Calu3 (cell line): Measurements from ENCODE around the gene OOSP4B. TPM values are rescaled to one million over a fixed set of nuclear protein-coding genes. Genes with fewer than 3 reads are reported as not detected.

Experiments
- BruUV-seq: library from RNA; stranded (reverse); fragments of 400-500 nt; replicated peaks from 2 replicates; lab custom pipeline; 2021; lab: Mats Ljungman, UMichigan
- CTCF ChIA-PET: fragments of 300-600 bp; sonication (Branson Sonifier 250); formaldehyde crosslinking; loops from one replicate; lab custom pipeline; 2022; ENCODE audit warnings: antibody characterized with exemption; lab: Charles Lee
- DNase-seq: peaks from one replicate; pipeline ENCODE4 v3.0.0; 2022
- H3K27ac Mint-ChIP-seq: one replicate; pipeline ENCODE4 v1.8.0; 2022; ENCODE audit warnings: mixed read lengths; ENCODE audit not compliant: unreplicated experiment
- H3K27me3 Mint-ChIP-seq: one replicate; pipeline ENCODE4 v1.8.0; 2022; ENCODE audit warnings: mixed read lengths; ENCODE audit not compliant: unreplicated experiment
- H3K36me3 Mint-ChIP-seq: one replicate; pipeline ENCODE4 v1.8.0; 2022; ENCODE audit warnings: mild to moderate bottlenecking, moderate library complexity, mixed read lengths; ENCODE audit not compliant: insufficient read depth, unreplicated experiment
- H3K4me1 Mint-ChIP-seq: one replicate; pipeline ENCODE4 v1.8.0; 2022; ENCODE audit warnings: mild to moderate bottlenecking, low read depth, mixed read lengths; ENCODE audit not compliant: unreplicated experiment
- H3K4me3 Mint-ChIP-seq: one replicate; pipeline ENCODE4 v1.8.0; 2022; ENCODE audit warnings: mild to moderate bottlenecking, low read depth, moderate library complexity, mixed read lengths; ENCODE audit not compliant: unreplicated experiment
- H3K9me3 Mint-ChIP-seq: one replicate; pipeline ENCODE4 v1.8.0; 2022; ENCODE audit warnings: low read depth, mixed read lengths; ENCODE audit not compliant: unreplicated experiment
- CTCF ChIP-seq: fragments of 200-600 bp; IDR thresholded peaks from one replicate; pipeline ENCODE4 v1.8.0; 2022; ENCODE audit warnings: antibody characterized with exemption; ENCODE audit not compliant: unreplicated experiment
- intact Hi-C: fragments of 100-400 bp; cut with micrococcal nuclease; formaldehyde crosslinking; loops from one replicate; pipeline ENCODE4 v1.10.0; 2022; ENCODE audit not compliant: unreplicated experiment
- total RNA-seq: library from RNA; stranded (reverse); gene quantifications from 2 replicates; pipeline ENCODE4 v1.2.3, GENCODE V29; 2022

The OOSP4B gene
- total RNA-seq, 1 experiment from 2014 or later = not detected

- no peak overlapping the region for H3K4me3 Mint-ChIP-seq
- no peaks in the 10 kb centered on the region for H3K27me3 Mint-ChIP-seq
- H3K36me3 Mint-ChIP-seq = no peaks in the 10 kb centered on the region
- BruUV-seq = no TSS peak
- no peak overlapping the region for H3K27ac Mint-ChIP-seq
- CTCF ChIA-PET = interaction anchor here (0.7 kb wide), 1 partner anchor 11 kb away, joined by 3 read pairs; no protein-coding TSS in a partner anchor
- no peak for TF ChIP-seq CTCF
- DNase-seq = no peak
- intact Hi-C loops = no loop called here
- no peaks in the 10 kb centered on the region for H3K4me1 Mint-ChIP-seq
- H3K9me3 Mint-ChIP-seq = no peaks in the 10 kb centered on the region
Measured at GRCh38 chr11:60078745-60079144, 61.8 kb downstream of the OOSP4B start.

- no peak for DNase-seq
- Mint-ChIP-seq H3K4me1 (no peaks in the 10 kb centered on the region), H3K4me3 (no peak overlapping the region), H3K9me3 (no peaks in the 10 kb centered on the region), H3K27ac (no peak overlapping the region), H3K36me3 (no peaks in the 10 kb centered on the region), H3K27me3 (no peaks in the 10 kb centered on the region)
- TF ChIP-seq CTCF = no peak
- CTCF ChIA-PET = no interaction called here
- no TSS peak for BruUV-seq
- intact Hi-C loops = no loop called here
Measured at GRCh38 chr11:60080535-60080934, 63.6 kb downstream of the OOSP4B start.

Other genes with a start within 250 kb of the OOSP4B start
- gene MRPL16, start 206.4 kb upstream of the OOSP4B start, total RNA-seq = 49.8 and 51.2 TPM in 2 replicates
- not detected in 2 replicates for gene CBLIF, start 171.7 kb upstream of the OOSP4B start, total RNA-seq
- gene TCN1, start 150.7 kb upstream of the OOSP4B start, total RNA-seq = 335 and 428 TPM in 2 replicates
- not detected in 2 replicates for gene OOSP3, start 138.4 kb upstream of the OOSP4B start, total RNA-seq
- gene OOSP1, start 78.7 kb upstream of the OOSP4B start, total RNA-seq = not detected in 2 replicates
- not detected in 2 replicates for gene OOSP4A, start 53.1 kb upstream of the OOSP4B start, total RNA-seq
- gene OOSP2, start 23.2 kb downstream of the OOSP4B start, total RNA-seq = not detected in 2 replicates
- not detected in 2 replicates for gene MS4A3, start 39.5 kb downstream of the OOSP4B start, total RNA-seq
- not detected in 2 replicates for gene MS4A2, start 71.5 kb downstream of the OOSP4B start, total RNA-seq
- not detected in 2 replicates for gene MS4A6A, start 165.9 kb downstream of the OOSP4B start, total RNA-seq
- gene MS4A4E, start 226.0 kb downstream of the OOSP4B start, total RNA-seq = not detected in 2 replicates